Astrocyte of the spinal cord (primary cell): ENCODE results near the gene ANP32B.
A peak's percentile ranks its signal among the peaks of the same experiment; 100 is the strongest.

Experiments used
- DNase-seq: peaks from one replicate; pipeline ENCODE4 v3.0.0; 2011; ENCODE audit warnings: low read depth, low spot score
- H3K4me3 ChIP-seq: 2 replicates; pipeline ENCODE4 v1.5.1; 2011; ENCODE audit warnings: low read depth, mild to moderate bottlenecking, low read length, moderate library complexity
- in situ Hi-C: cut with HindIII; loops from 2 replicates; pipeline ENCODE4 v1.10.0; 2017; ENCODE audit warnings: low sequenced_read_pairs
- TF ChIP-seq, protein P1 (sequence below): IDR thresholded peaks from 2 replicates; pipeline ENCODE4 v1.5.1; 2012; ENCODE audit warnings: low read depth, mild to moderate bottlenecking, low read length, inconsistent platforms

Gene ANP32B

GRCh38 chr9:98006127-98006796 is 23.1 kb downstream of the ANP32B start:
- in situ Hi-C loops = no loop called here
- peak; percentile 27 for DNase-seq
- TF ChIP-seq, protein P1, sequence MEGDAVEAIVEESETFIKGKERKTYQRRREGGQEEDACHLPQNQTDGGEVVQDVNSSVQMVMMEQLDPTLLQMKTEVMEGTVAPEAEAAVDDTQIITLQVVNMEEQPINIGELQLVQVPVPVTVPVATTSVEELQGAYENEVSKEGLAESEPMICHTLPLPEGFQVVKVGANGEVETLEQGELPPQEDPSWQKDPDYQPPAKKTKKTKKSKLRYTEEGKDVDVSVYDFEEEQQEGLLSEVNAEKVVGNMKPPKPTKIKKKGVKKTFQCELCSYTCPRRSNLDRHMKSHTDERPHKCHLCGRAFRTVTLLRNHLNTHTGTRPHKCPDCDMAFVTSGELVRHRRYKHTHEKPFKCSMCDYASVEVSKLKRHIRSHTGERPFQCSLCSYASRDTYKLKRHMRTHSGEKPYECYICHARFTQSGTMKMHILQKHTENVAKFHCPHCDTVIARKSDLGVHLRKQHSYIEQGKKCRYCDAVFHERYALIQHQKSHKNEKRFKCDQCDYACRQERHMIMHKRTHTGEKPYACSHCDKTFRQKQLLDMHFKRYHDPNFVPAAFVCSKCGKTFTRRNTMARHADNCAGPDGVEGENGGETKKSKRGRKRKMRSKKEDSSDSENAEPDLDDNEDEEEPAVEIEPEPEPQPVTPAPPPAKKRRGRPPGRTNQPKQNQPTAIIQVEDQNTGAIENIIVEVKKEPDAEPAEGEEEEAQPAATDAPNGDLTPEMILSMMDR = no peak
- no peak overlapping the region for H3K4me3 ChIP-seq

GRCh38 chr9:98007251-98007928 is 24.2 kb downstream of the ANP32B start:
- in situ Hi-C loops = no loop called here
- no peak overlapping the region for H3K4me3 ChIP-seq
- no peak for DNase-seq
- TF ChIP-seq, protein P1 = no peak

- DNase-seq = no peak
- H3K4me3 ChIP-seq = no peak overlapping the region
- TF ChIP-seq, protein P1 = no peak
- in situ Hi-C loops = no loop called here
Measured at GRCh38 chr9:98008764-98009163, 25.6 kb downstream of the ANP32B start.

GRCh38 chr9:98009437-98009836 is 26.3 kb downstream of the ANP32B start:
- no peak for DNase-seq
- in situ Hi-C loops = no loop called here
- H3K4me3 ChIP-seq = no peak overlapping the region

DNA sequence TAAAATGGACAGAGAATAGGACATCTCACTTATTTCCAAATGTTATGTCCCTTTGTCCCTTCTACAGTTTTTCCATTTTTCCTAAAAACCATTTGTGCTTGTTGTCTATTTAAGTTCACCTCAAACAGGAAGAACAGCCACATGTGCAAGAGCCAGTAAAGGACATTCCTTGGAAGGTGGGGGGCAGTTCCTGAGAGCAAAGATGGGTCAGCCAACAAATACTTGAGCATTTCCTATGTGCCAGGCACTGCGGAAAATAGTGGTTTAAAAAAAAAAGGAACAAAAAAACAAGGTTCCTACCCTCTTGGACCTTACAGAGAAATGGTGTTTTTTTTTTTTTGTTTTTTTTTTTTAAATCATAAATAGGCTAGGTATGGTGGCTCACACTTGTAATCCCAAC is 26.8 kb downstream of the ANP32B start:
- TF ChIP-seq, protein P1 = no peak
- H3K4me3 ChIP-seq = no peak overlapping the region
- peak; percentile 76 for DNase-seq
- in situ Hi-C loops = no loop called here

More at GRCh38 chr9:98009437-98009836, 26.3 kb downstream of the ANP32B start:
- TF ChIP-seq, protein P1 = no peak

DNA sequence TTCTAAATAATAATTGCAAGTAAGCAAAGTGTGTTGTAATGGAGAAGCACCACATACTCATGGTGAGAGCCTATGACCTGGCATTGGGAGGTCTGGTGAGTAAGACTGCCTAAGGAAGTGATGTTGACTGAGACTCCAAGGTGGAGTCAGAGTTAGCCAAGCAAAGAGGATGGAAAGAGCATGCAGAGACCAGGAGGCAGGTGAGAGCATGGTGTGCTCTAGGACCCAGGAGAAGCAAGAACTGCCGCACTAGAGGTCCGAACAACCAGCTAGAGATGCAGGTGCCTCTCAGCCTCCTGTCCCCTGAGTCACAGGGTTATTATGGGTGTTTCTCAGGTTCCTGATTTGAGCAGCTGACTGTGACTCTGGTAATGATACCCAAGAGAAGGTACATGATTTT is 27.3 kb downstream of the ANP32B start:
- in situ Hi-C loops = no loop called here
- no peak overlapping the region for H3K4me3 ChIP-seq
- TF ChIP-seq, protein P1 = no peak
- DNase-seq = peak; percentile 44
